PFSK-1 (cell line): ENCODE results near the gene SELENBP1.
A peak's percentile ranks its signal among the peaks of the same experiment; 100 is the strongest.

Experiments
- FOXP2 ChIP-seq: optimal IDR thresholded peaks from 2 replicates; pipeline ENCODE3; 2011; ENCODE audit warnings: borderline replicate concordance, control low read depth, inconsistent platforms; ENCODE audit not compliant: insufficient read depth; ENCODE audit errors: extremely low read length, extremely low read depth
- POLR2AphosphoS5 ChIP-seq: IDR thresholded peaks from 2 replicates; pipeline ENCODE4 v1.6.1; 2012; ENCODE audit warnings: low read depth, mild to moderate bottlenecking, control low read depth, low read length, moderate library complexity
- SIN3A ChIP-seq: IDR thresholded peaks from 2 replicates; pipeline ENCODE4 v1.6.1; 2012; ENCODE audit warnings: mild to moderate bottlenecking, low read length, moderate library complexity, borderline replicate concordance; ENCODE audit not compliant: insufficient read depth
- TAF1 ChIP-seq: IDR thresholded peaks from 2 replicates; pipeline ENCODE4 v1.6.1; 2012; ENCODE audit warnings: low read length, control low read depth, borderline replicate concordance; ENCODE audit not compliant: insufficient read depth
- TF ChIP-seq, protein P1 (sequence below), 2 experiments: IDR thresholded peaks; 2 replicates each; pipeline versions ENCODE4 v1.6.1 to v1.8.0; 2011 to 2012; ENCODE audit warnings: low read depth in 2 of 2, low read length in 2 of 2, control low read depth in 1 of 2, inconsistent platforms in 1 of 2, mild to moderate bottlenecking in 1 of 2, moderate library complexity in 1 of 2; ENCODE audit not compliant: insufficient read depth in 1 of 2

The SELENBP1 gene

DNA sequence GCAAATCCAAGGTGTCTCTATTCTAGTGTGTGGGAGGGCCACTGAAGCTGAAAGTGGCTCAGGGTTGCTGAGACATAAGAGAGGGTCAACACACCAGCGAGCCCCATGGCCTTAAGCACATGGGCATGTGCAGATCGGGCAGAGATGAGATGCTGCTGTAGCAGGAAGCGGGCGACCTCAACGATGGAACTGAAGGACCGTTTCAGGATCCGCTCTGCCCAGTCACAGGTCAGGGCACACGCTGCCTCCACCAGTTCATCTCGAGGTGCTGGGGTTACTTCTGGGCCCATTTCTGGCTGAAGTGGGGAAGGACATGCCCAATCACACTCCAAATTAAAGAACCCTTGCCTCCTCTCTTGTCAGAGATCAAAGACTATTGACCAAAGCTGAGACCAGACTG lies 28.9 kb downstream of the SELENBP1 start:
- no peak for TF ChIP-seq TAF1
- TF ChIP-seq SIN3A, result no peak
- no peak for TF ChIP-seq FOXP2
- TF ChIP-seq, protein P1, sequence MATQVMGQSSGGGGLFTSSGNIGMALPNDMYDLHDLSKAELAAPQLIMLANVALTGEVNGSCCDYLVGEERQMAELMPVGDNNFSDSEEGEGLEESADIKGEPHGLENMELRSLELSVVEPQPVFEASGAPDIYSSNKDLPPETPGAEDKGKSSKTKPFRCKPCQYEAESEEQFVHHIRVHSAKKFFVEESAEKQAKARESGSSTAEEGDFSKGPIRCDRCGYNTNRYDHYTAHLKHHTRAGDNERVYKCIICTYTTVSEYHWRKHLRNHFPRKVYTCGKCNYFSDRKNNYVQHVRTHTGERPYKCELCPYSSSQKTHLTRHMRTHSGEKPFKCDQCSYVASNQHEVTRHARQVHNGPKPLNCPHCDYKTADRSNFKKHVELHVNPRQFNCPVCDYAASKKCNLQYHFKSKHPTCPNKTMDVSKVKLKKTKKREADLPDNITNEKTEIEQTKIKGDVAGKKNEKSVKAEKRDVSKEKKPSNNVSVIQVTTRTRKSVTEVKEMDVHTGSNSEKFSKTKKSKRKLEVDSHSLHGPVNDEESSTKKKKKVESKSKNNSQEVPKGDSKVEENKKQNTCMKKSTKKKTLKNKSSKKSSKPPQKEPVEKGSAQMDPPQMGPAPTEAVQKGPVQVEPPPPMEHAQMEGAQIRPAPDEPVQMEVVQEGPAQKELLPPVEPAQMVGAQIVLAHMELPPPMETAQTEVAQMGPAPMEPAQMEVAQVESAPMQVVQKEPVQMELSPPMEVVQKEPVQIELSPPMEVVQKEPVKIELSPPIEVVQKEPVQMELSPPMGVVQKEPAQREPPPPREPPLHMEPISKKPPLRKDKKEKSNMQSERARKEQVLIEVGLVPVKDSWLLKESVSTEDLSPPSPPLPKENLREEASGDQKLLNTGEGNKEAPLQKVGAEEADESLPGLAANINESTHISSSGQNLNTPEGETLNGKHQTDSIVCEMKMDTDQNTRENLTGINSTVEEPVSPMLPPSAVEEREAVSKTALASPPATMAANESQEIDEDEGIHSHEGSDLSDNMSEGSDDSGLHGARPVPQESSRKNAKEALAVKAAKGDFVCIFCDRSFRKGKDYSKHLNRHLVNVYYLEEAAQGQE (IDR thresholded peaks at IDR 0.05; ENCODE audit: insufficient read depth in 1 of 2, low read depth in 2 of 2, low read length in 2 of 2), result no peak
- TF ChIP-seq POLR2AphosphoS5, result no peak

DNA sequence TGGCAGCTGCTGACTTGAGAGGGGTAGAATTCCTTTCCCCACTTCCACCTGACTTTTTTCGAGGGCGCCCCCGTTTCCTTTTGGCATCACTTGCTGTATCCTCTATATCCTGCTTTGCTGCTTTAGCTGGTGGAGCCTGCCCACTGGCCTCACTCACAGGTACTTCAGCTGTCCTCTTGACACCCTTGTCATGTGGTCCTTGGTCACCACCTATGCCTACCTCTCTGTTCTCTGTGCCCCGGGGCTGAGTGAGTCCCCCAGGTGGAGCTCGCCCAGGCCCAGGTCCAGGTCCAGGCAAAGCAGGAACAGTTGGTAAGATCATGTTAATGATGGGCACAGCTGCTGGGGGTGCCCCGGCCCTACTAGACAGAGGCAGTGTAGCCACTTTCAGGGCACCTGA lies 29.9 kb downstream of the SELENBP1 start:
- TF ChIP-seq TAF1, result no peak
- TF ChIP-seq FOXP2, result no peak
- TF ChIP-seq, protein P1 (IDR thresholded peaks at IDR 0.05; ENCODE audit: insufficient read depth in 1 of 2, low read depth in 2 of 2, low read length in 2 of 2), result no peak
- no peak for TF ChIP-seq SIN3A

DNA sequence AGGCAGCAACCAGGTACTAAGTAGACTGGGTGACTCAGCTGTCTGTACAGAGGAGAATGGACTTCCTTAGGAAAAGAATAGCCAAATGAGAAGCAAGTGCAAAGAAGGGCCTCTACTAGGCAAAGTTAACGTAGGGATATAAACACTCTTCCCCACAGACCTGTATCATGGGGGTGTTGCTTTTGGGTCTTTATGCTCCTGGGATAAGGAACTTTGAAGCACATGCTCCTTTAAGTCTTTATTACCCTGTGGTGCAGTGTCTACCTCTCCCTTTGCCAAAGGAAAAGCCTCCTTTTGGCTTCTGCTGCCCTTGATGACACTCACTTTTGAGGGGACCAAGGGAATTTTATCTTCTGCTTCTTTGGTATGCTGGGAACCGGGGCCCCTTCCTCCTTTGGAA lies 30.5 kb downstream of the SELENBP1 start:
- TF ChIP-seq SIN3A, result no peak
- TF ChIP-seq POLR2AphosphoS5, result 0 out of 2 replicates have a peak, but pooled peaks have one; percentile 17

DNA sequence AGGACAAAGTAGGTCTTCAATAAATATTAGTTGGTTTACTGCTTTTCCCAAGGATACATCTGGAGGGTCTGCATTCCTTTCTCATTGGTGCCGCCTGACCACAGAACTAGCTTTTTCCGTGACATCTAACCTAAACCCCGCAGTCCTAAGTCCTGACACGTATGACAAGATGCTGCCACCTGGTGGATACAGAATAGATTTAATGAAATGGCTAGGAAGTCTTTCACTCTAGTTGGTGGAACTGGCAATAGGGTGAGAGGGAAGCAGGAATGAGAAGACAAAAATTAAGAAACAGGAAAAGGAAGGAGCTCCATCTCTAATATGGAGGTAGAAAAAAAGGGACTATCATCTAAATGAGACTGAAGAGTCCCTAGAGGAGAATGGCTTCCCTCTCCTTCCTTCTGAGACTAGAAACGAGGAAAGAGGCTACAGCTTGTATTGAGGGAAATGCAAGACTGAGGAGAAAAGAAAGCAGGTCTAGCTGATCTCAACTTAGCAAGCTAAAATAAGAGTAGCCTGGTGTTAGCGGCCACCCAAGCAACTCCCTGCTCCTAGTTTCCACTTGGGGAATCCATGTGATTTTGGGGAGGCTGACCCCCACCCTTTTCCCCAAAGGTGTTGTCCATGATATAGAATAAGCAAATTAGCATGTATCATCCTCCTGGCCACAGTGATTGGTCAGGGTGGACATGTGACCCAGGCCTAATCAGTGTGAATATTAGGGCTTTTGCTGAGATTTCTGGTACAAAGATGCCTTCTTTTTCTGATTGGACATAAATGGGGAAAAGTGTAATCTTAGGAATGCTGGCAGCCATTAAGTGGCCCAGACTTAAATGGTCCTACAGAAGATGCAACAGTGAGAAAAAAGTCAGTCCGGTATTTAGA lies 31.4 kb downstream of the SELENBP1 start:
- no peak for TF ChIP-seq FOXP2
- TF ChIP-seq, protein P1 (IDR thresholded peaks at IDR 0.05; ENCODE audit: insufficient read depth in 1 of 2, low read depth in 2 of 2, low read length in 2 of 2), result no peak
- TF ChIP-seq TAF1, result no peak
- TF ChIP-seq POLR2AphosphoS5, result peak; percentile 32; the same call in 1 of the 2 replicates
- TF ChIP-seq SIN3A, result no peak

DNA sequence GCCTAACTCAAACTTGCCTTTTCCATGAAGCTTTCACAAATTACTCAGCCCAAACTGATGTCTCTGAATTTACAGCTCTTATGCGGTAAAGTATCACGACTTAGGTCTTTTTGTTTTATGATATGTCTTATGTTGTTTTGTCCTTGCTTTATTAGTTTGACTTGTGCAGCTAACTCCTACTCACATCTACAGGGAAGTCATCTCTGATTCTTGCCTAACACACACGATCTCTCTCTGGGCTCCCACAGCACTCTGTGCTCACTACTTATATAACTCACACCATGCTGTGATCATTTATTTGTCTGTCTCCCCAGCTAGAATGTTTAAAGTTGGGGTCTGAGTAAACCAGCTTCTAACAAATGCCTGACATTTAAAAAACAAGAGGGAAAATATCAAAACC lies 35.9 kb downstream of the SELENBP1 start:
- TF ChIP-seq TAF1 (no peak), SIN3A (no peak), FOXP2 (no peak)
- TF ChIP-seq, protein P1 (IDR thresholded peaks at IDR 0.05; ENCODE audit: insufficient read depth in 1 of 2, low read depth in 2 of 2, low read length in 2 of 2), result no peak
